ENCODE measurements around the gene MYL10.

DNA sequence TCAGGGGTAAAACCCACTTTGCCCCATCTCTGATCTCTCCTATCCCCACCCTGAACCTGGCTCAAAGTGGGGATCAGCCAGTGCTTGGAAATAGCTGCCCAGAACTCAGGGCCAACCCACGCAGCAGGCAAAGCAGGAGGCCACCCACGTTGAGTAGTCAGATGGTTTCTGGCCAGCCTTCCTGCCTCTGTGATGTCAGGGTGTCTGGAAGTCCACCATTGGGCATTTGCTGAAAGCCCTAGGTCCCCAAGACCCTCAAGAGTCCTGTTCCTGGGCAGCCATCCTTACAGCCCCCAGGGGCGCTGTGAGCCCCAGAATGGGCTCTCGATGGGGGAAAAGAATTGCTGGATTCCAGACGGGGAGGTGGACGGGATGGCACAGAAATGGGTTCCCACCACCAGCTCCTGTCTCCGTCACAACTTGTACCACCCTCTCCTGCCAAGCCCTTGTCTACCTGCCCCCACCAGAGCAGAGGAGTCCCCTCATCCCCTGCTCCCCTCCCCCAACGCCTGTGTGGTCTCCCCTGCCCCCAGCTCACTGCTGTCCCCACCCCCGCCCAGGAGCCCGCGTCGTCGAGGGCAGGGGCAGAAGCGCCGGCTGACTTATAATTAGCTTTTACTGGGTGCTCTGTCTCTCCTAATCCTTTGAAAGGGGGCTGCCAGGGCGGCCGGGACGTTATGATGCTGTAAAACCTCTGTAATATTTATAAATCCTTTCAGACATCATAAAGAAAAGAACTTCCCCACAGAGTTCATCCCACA lies 3.9 kb downstream of the MYL10 start:
- TF ChIP-seq SUZ12 (IDR thresholded peaks at IDR 0.05; ENCODE audit: extremely low read depth, insufficient read depth, insufficient read length) (no peak), YY1 (IDR thresholded peaks at IDR 0.05; ENCODE audit: insufficient read depth, insufficient read length) (no peak), ZNF274 (IDR thresholded peaks at IDR 0.05; ENCODE audit: low read depth, low read length) (no peak)

Data from NT2/D1 (cell line).